ENCODE results near the gene TNS3.
"Not testable (repeated sequence)": the region's sequence is repeated elsewhere in the genome, so short reads cannot be mapped to it uniquely, and the experiment has no call there.

Gene TNS3

DNA sequence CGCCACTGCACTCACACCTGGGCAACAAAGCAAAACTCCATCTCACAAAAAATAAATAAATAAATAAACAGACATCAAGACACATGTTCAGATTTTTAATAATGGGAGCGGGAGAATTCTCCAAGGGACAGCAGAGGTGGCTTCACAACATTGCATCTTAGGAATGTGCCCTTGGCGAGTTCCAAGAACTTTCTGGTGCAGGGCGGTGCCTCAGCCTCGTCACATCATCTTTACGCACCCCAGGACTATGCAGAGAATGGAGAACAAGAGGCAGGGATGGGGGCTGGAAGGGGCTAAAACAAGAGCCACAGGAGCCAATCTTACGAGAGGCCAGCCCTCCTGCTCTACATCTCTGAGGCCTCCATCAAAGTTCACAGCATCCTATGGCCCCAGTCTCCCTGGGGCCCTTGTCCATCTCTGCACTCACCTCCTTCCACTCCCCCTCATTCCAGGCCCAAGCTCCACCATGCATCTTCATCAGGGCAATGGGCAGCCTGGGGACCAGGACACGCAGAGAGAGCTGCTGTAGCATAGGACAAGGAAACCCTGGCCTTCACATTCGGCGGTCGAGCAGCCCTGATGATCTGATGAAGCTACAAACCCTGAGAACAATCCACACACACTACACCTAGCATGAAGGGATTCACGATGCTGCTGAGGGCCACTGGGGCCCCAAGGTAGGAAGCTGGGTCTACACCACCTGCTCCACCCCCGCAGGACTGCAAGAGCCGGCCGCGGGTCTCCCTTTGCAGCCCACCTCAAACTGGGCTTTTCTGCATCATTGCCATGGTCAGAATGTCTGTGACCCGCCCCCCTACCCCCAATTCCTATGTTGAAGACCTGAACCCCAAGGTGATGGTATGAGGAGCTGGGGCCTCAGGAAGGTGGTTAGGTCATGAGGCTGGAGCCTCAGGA, 22.3 kb downstream of the TNS3 start:
- no peak for DNase-seq

GRCh38 chr7:47557694-47558670, 23.9 kb downstream of the TNS3 start:
- DNase-seq: no peak

DNA sequence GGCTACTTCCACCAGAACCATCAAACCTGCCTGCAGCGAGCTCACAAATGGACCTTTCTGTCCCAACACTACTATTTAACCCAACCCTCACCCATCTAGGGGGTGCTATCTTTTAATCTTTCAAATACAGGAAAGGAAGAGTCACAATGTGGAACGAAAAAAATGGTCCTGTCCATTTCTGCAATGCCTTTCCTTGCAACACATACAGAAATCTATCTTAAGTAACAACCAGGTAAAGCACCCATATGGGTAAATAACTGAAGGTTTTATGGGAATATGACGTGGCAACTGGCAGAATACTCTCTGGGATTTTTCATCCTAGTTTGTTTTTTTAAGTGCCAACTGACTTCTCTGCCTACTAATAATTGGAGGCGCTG, 24.6 kb downstream of the TNS3 start:
- DNase-seq: no peak

DNA sequence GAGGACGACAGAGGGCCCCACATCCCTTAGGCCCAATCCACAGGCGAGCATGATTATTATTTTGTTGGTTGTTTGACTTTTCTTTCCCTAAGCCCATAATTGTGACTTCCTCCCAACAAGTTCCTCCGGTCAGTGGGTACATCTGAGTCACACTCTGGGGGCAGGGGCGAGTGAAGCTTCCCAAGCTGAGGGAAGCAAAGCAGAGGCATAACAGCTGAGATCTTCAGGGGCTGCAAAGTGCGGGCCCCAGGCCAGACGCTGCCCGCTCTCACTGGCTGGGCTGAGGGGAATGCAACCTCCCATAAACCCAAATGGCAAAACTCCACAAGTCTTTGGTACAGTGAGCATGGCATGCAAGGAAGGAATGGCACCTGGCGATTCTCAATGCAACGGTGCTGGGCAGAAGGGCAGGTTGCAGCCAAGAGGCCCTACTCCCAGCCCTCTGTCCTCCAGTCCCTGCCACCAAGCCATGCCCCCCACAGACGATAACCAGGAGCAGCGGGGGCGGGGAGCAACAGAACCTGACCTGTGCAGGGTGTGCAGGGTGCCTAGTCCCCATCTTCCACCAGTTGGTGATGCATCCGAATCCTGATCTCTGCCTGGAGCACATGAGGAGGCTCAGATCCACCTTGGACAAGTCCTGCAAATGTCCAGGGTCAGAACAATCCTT, 25.3 kb downstream of the TNS3 start:
- DNase-seq: no peak

DNA sequence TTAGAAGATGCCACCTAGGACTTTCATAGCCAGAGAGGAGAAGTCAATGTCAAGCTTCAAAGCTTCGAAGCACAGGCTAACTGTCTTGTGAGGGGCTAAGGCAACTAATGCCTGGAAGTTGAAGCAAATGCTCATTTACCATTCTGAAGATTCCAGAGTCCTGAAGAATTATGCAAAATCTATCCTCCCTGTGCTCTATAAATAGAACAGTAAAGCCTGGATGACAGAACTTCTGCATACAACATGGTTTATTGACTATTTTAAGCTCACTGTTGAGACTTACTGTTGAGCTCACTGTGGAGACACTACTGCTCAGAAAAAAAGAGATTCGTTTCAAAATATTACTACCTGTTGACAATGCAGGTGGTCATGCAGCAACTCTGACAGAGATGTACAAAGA, 28.6 kb downstream of the TNS3 start:
- no peak for DNase-seq

DNA sequence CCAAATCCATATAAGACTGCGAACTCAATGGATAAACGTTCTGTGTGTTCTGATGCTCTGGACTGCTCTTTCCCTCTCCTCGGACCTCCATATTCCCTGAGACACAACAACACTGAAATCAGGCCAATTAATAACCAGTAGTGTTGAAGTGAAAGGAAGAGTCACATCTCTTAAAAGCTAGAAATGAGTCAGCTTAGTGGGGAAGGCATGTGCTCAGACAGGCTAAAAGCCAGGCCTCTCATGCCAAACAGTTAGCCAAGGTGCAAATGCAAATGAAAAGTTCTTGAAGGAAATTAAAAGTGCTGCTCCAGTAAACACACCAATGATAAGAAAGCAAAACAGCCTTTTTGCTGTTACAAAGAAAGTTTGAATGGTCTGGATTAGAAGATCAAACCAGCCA, 29.3 kb downstream of the TNS3 start:
- no peak for DNase-seq

- no peak for DNase-seq
These were observed 30.1 kb downstream of the TNS3 start for GRCh38 chr7:47551668-47552440.

DNA sequence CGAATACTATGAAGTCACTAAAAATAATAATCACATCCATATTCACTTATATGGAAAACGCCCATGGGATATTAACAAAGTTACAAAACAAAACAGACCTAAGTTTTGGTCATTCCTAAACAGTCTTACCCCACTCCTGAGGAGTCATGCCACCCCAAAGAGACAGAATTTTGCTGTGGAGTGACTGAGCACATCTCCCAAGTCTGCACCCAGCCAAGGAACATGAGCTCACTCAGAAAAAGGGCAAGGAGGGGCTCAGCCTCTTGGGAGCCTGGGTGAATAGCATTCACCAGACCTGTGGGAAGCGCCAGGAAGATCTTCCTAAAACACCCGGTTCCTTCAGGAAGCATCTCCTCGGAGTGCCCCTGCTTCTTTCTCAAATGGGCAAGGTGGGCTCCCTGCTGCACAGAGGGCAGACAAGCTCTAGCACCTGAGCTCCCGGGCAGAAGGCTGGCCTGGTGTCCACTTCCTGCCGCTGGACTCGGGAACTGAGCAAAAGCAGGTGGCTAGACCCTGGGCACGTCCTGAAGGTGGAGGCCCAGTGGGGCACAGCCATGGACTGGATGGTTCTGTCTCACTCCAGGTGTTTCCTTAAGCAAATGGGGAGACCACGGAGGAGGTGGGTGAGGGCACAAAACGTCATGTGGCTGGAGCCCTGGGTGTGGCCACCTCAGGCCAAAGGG, 31.0 kb downstream of the TNS3 start:
- DNase-seq: no peak

GRCh38 chr7:47549916-47550315, 32.0 kb downstream of the TNS3 start:
- DNase-seq: no peak

- no peak for DNase-seq
These were observed 32.5 kb downstream of the TNS3 start for GRCh38 chr7:47549397-47549796.

DNA sequence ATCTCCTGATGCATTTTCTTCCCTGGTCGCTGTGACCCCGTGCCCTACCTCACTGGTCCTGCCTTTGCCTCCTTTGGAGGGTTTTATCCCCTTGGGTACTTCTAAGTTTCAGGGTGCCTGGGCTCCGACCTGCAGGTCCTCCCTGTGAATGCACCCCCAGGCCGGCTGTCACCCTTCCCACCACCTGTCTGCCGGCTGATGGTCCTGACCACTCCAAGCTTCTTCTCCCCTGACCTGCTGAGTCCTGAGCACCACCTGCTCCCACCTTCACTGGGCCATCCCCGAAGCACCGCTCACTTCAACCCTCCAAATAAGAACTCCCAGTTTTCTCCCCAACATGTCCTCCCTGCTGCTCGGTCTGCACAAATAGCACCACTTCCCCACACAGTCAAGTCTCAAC, 33.4 kb downstream of the TNS3 start:
- no peak for DNase-seq

- no peak for DNase-seq
These were observed 35.0 kb downstream of the TNS3 start for GRCh38 chr7:47546733-47547494.

- no peak for DNase-seq
These were observed 35.7 kb downstream of the TNS3 start for GRCh38 chr7:47546171-47546570.

GRCh38 chr7:47544416-47544815, 37.5 kb downstream of the TNS3 start:
- DNase-seq: no peak

DNA sequence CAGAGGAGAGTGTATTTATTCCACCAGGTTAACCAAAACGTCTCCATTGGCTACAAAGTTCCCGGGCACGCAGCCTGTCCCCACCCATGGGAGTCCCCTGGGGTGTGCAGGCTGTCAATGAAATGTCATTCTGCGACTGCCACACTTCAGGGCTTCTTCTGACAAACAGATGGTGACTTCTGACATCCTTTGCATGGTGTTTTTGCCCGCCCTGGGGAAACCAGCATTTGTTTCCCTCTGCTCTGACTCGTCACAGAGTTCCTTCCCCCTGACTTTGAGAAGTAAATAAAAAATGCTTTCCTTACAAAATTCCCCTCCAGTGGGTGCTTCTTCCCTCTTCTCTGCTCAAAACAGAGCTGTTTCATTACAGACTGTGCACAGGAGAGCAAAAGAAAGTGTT, 38.2 kb downstream of the TNS3 start:
- DNase-seq: no peak

DNA sequence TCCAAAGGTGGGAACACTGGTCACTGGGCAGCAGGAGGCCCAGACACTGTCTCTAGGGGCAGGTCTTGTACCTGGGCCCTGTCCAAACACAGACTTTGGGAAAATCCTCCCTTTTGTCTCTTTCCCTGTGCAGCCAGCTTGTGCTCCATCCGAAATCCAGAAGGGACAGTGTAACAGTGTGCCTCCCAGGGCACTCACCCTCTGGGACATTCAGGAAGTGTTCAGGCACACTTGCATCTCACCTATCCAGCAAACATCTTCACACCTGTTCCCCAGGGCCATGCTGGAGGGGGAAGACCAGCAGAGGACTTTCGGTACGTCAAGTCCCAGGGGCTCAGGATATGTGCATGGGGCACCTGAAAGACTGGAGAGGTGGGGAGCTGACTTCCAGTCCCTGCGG, 38.9 kb downstream of the TNS3 start:
- DNase-seq: no peak

- no peak for DNase-seq
These were observed 39.9 kb downstream of the TNS3 start for GRCh38 chr7:47542051-47542450.

GRCh38 chr7:47541485-47541884, 40.4 kb downstream of the TNS3 start:
- not testable (repeated sequence) for DNase-seq

DNA sequence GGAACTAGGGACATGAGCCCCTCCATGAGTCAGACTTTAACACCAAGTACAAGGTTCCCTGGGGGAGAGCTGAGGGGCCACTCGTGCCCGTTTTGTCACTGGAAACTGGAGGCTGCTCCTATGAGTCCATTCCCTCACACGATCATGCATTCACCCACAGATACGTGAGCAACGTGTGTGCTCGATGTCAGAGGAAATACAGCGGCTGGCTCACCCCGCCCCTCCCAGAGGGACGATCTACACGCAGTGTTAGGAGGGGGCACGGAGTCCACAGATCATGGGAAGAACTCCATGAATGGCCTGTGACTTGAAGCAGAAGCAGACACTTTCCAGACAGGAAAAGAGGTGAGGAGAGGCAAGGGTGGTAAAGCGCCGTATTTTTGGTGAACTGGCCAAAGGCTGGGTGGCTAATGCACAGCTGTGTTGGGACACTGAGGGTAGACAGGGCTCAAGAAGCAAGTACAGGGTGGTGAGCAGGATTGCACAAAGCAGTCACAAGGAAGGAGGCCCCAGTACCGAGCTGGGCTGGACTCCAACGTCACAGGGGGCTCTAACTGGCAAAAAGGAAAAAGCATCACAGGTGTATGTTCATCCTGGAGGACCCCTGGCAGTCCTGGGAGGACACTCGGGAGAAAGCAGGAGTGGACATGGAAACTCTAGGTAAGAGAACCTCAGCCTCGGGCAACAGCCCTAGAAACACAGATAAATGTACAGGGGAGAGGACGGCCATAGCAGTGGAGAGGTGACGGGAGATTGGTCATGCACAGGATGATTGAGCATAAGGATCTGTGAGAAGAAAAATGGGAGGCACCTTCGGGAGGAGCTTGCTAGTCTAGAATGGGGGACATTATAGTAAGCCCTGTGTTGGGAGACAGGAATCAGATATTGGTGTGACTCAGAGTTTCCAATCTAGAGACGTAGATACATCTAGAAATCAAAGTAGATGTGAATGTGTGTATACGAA, 41.2 kb downstream of the TNS3 start:
- DNase-seq: no peak

GRCh38 chr7:47540053-47540386, 41.9 kb downstream of the TNS3 start:
- DNase-seq: no peak
